OCI-LY7 (cell line): ENCODE measurements around the gene RUNX1. TPM values are rescaled to one million over a fixed set of nuclear protein-coding genes. Genes with fewer than 3 reads are reported as not detected.

Experiments used
- BruUV-seq: library from RNA; stranded (reverse); fragments of 400-500 nt; replicated peaks from 2 replicates; lab custom pipeline; 2021; lab: Mats Ljungman, UMichigan
- CTCF ChIA-PET: fragments of 300-600 bp; sonication (Branson Sonifier 250); formaldehyde crosslinking; loops from one replicate; lab custom pipeline; 2022; ENCODE audit warnings: antibody characterized with exemption; ENCODE audit not compliant: unreplicated experiment; lab: Charles Lee
- POLR2A ChIA-PET: fragments of 300-600 bp; sonication (Branson Sonifier 250); formaldehyde crosslinking; loops from one replicate; lab custom pipeline; 2022; ENCODE audit warnings: antibody characterized with exemption; lab: Charles Lee
- DNase-seq: peaks from one replicate; pipeline ENCODE4 v3.0.0-alpha.2; 2015; ENCODE audit warnings: low spot score
- H2AFZ ChIP-seq: fragments of 200-600 bp; sonication (generic), shearing (Covaris generic); 2 replicates; pipeline ENCODE4 v1.6.1; 2014; ENCODE audit warnings: mild to moderate bottlenecking, antibody characterized with exemption, low read length, moderate library complexity
- H3K27ac ChIP-seq: fragments of 200-600 bp; sonication (generic); 2 replicates; pipeline ENCODE4 v1.5.1; 2014; ENCODE audit warnings: mixed run types, low read depth, mild to moderate bottlenecking, moderate library complexity, low read length, inconsistent platforms; ENCODE audit not compliant: poor library complexity, severe bottlenecking
- H3K36me3 ChIP-seq: fragments of 200-600 bp; sonication (generic); 2 replicates; pipeline ENCODE4 v1.6.1; 2014; ENCODE audit warnings: mild to moderate bottlenecking, antibody characterized with exemption, low read length, moderate library complexity, mixed read lengths; ENCODE audit not compliant: insufficient read depth
- H3K4me1 ChIP-seq: fragments of 200-600 bp; sonication (generic); 2 replicates; pipeline ENCODE4 v1.5.1; 2014; ENCODE audit warnings: mild to moderate bottlenecking, low read length; ENCODE audit not compliant: insufficient read depth, poor library complexity, severe bottlenecking
- H3K4me2 ChIP-seq: fragments of 200-600 bp; sonication (generic); 2 replicates; pipeline ENCODE4 v1.6.1; 2014; ENCODE audit warnings: mild to moderate bottlenecking, low read length
- H3K4me3 ChIP-seq: fragments of 200-600 bp; sonication (generic); 2 replicates; pipeline ENCODE4 v1.5.1; 2014; ENCODE audit warnings: mild to moderate bottlenecking, low read depth, low read length; ENCODE audit not compliant: poor library complexity, severe bottlenecking
- H3K79me2 ChIP-seq: fragments of 200-600 bp; sonication (generic); 2 replicates; pipeline ENCODE4 v1.6.1; 2016; ENCODE audit warnings: low read depth, mild to moderate bottlenecking, low read length, moderate library complexity, mixed read lengths; ENCODE audit not compliant: insufficient read depth
- H3K9me2 ChIP-seq: fragments of 200-600 bp; sonication (generic); 2 replicates; pipeline ENCODE4 v1.6.1; 2016; ENCODE audit warnings: mild to moderate bottlenecking, low read length, mixed read lengths; ENCODE audit not compliant: insufficient read depth
- H3K9me3 ChIP-seq: fragments of 200-600 bp; sonication (generic); 2 replicates; pipeline ENCODE4 v1.6.1; 2014; ENCODE audit warnings: mild to moderate bottlenecking, mixed run types, low read length, mixed read lengths
- H4K20me1 ChIP-seq: fragments of 200-600 bp; sonication (generic); 2 replicates; pipeline ENCODE4 v1.6.1; 2014; ENCODE audit warnings: mild to moderate bottlenecking, antibody characterized with exemption, low read length, moderate library complexity, mixed read lengths; ENCODE audit not compliant: insufficient read depth
- CTCF ChIP-seq: fragments of 200-600 bp; sonication (generic); conservative IDR thresholded peaks from 2 replicates; pipeline ENCODE4 v1.5.1; 2014; ENCODE audit warnings: mild to moderate bottlenecking, antibody characterized with exemption, low read length, moderate library complexity, mixed read lengths
- EZH2phosphoT487 ChIP-seq: fragments of 200-600 bp; sonication (generic); IDR thresholded peaks from 2 replicates; pipeline ENCODE4 v1.6.1; 2018; ENCODE audit warnings: low read depth, borderline replicate concordance, mild to moderate bottlenecking, mixed run types, antibody characterized with exemption, low read length, moderate library complexity, mixed read lengths
- intact Hi-C: fragments of 100-400 bp; cut with micrococcal nuclease; formaldehyde crosslinking; loops from one replicate; pipeline ENCODE4 v1.10.0; 2022; ENCODE audit not compliant: unreplicated experiment
- total RNA-seq, 2 experiments: library from RNA; depleted of rRNA in 1 of 2; stranded (reverse); fragments of >200 nt in 1 of 2; shearing (Covaris generic) in 1 of 2; gene quantifications; 2 replicates each; pipeline ENCODE4 v1.2.3, GENCODE V29; 2014 to 2022

Gene RUNX1
- total RNA-seq, 2 experiments from 2014 or later = 30.5 to 40.8 TPM

GRCh38 chr21:35066824-35067223 is 17.7 kb upstream of the RUNX1 start:
- no peak for DNase-seq
- TF ChIP-seq EZH2phosphoT487 (no peak), CTCF (no peak)
- Histone ChIP-seq H3K9me3 (no peaks in the 10 kb centered on the region), H4K20me1 (no peaks in the 10 kb centered on the region), H2AFZ (no peak overlapping the region), H3K9me2 (0 out of 2 replicates have a peak, but pooled peaks cover 5% of the 10 kb centered on the region), H3K36me3 (no peaks in the 10 kb centered on the region), H3K4me2 (no peak overlapping the region), H3K4me1 (no peaks in the 10 kb centered on the region), H3K79me2 (no peaks in the 10 kb centered on the region), H3K4me3 (no peak overlapping the region), H3K27ac (no peak overlapping the region)
- CTCF ChIA-PET = no interaction called here
- POLR2A ChIA-PET = interaction anchor here (0.7 to 0.8 kb wide), 2 partner anchors 18 to 40 kb away, joined by 3 to 9 read pairs; no protein-coding TSS in a partner anchor
- no TSS peak for BruUV-seq
- intact Hi-C loops = no loop called here

GRCh38 chr21:35063428-35064172 is 14.5 kb upstream of the RUNX1 start:
- POLR2A ChIA-PET = no interaction called here
- H3K79me2 ChIP-seq = no peaks in the 10 kb centered on the region
- no peaks in the 10 kb centered on the region for H3K9me3 ChIP-seq
- no peak overlapping the region for H2AFZ ChIP-seq
- TF ChIP-seq CTCF (no peak), EZH2phosphoT487 (no peak)
- no peaks in the 10 kb centered on the region for H3K36me3 ChIP-seq
- no peaks in the 10 kb centered on the region for H4K20me1 ChIP-seq
- BruUV-seq = no TSS peak
- H3K4me3 ChIP-seq = no peak overlapping the region
- no peak overlapping the region for H3K4me2 ChIP-seq
- DNase-seq = no peak
- 0 out of 2 replicates have a peak, but pooled peaks cover 5% of the 10 kb centered on the region for H3K9me2 ChIP-seq
- CTCF ChIA-PET = no interaction called here
- no peaks in the 10 kb centered on the region for H3K4me1 ChIP-seq
- no peak overlapping the region for H3K27ac ChIP-seq
- intact Hi-C loops = no loop called here

- DNase-seq = no peak
- TF ChIP-seq CTCF (no peak), EZH2phosphoT487 (no peak)
- Histone ChIP-seq H3K79me2 (no peaks in the 10 kb centered on the region), H3K9me2 (no peaks in the 10 kb centered on the region), H3K4me2 (no peak overlapping the region), H3K27ac (no peak overlapping the region), H3K4me3 (no peak overlapping the region), H4K20me1 (no peaks in the 10 kb centered on the region), H3K4me1 (no peaks in the 10 kb centered on the region), H3K36me3 (no peaks in the 10 kb centered on the region), H3K9me3 (no peaks in the 10 kb centered on the region), H2AFZ (no peak overlapping the region)
- intact Hi-C loops = no loop called here
- ChIA-PET POLR2A (interaction anchor here (0.5 kb wide), 1 partner anchor 216 kb away, joined by 5 read pairs; no protein-coding TSS in a partner anchor), CTCF (no interaction called here)
- no TSS peak for BruUV-seq
Observed at GRCh38 chr21:35062016-35062415, 12.9 kb upstream of the RUNX1 start.
